WTC11 (cell line): Measurements from ENCODE around the gene GSTA4. TPM values are rescaled to one million over a fixed set of nuclear protein-coding genes. Genes with fewer than 3 reads are reported as not detected.

Experiments used
- ATAC-seq: fragments of 200-7000 bp; cut with Tn5 transposase; 2 replicates; pipeline ENCODE4 v1.10.0; 2021; ENCODE audit warnings: mild to moderate bottlenecking, moderate library complexity
- CTCF ChIA-PET: fragments of 300-600 bp; sonication (Branson Sonifier 250); formaldehyde crosslinking; loops from one replicate; lab custom pipeline; 2021; ENCODE audit warnings: antibody characterized with exemption; lab: Charles Lee
- POLR2A ChIA-PET: fragments of 350-600 bp; sonication (Branson Sonifier 250); formaldehyde crosslinking; loops from one replicate; lab custom pipeline; 2021; ENCODE audit warnings: antibody characterized with exemption; lab: Charles Lee
- DNase-seq: peaks from one replicate; pipeline ENCODE4 v3.0.0; 2021; ENCODE audit warnings: low spot score
- H3K27ac Mint-ChIP-seq: 2 replicates; pipeline ENCODE4 v1.8.0; 2021; ENCODE audit warnings: mixed read lengths
- H3K27me3 Mint-ChIP-seq: 2 replicates; pipeline ENCODE4 v1.8.0; 2021; ENCODE audit warnings: low read depth, mild to moderate bottlenecking, moderate library complexity, mixed read lengths
- H3K36me3 Mint-ChIP-seq: 2 replicates; pipeline ENCODE4 v1.8.0; 2021; ENCODE audit warnings: mixed read lengths
- H3K4me1 Mint-ChIP-seq: 2 replicates; pipeline ENCODE4 v1.8.0; 2022; ENCODE audit warnings: mixed read lengths
- H3K4me3 Mint-ChIP-seq: 2 replicates; pipeline ENCODE4 v1.8.0; 2021; ENCODE audit warnings: mild to moderate bottlenecking, moderate library complexity, mixed read lengths
- H3K9me3 Mint-ChIP-seq: 2 replicates; pipeline ENCODE4 v1.8.0; 2021; ENCODE audit warnings: mixed read lengths
- FOXP4 ChIP-seq: sonication (generic); formaldehyde crosslinking; IDR thresholded peaks from 2 replicates; pipeline ENCODE4 v1.8.0; 2022; ENCODE audit warnings: mild to moderate bottlenecking, missing genetic modification reagents
- JAZF1 ChIP-seq: fragments of 250-450 bp; sonication (Bioruptor Pico); IDR thresholded peaks from 2 replicates; pipeline ENCODE4 v1.9.0; 2021; ENCODE audit warnings: moderate library complexity, mild to moderate bottlenecking, inconsistent platforms
- NR3C1 ChIP-seq: sonication (generic); formaldehyde crosslinking; conservative IDR thresholded peaks from 2 replicates; pipeline ENCODE4 v1.8.1; 2023; ENCODE audit warnings: low read depth, mild to moderate bottlenecking, missing genetic modification reagents
- total RNA-seq: library from RNA; stranded (reverse); gene quantifications from 3 replicates; pipeline ENCODE4 v1.2.3, GENCODE V29; 2021

GSTA4 gene
- total RNA-seq, 1 experiment from 2014 or later: 12.6 TPM

- no peak for ATAC-seq
- H3K4me3 Mint-ChIP-seq: no peak overlapping the region
- TF ChIP-seq JAZF1 (CRISPR knock-in tag) (no peak), FOXP4 (no peak), NR3C1 (CRISPR knock-in tag) (no peak)
Measured at GRCh38 chr6:52929321-52930164, 65.5 kb downstream of the GSTA4 start.

More at GRCh38 chr6:52929321-52930164, 65.5 kb downstream of the GSTA4 start:
- no peak overlapping the region for H3K27ac Mint-ChIP-seq
- DNase-seq: no peak
- H3K36me3 Mint-ChIP-seq: peaks cover 17% of the 10 kb centered on the region
- H3K9me3 Mint-ChIP-seq: peaks cover 25% of the 10 kb centered on the region
- peaks cover 22% of the 10 kb centered on the region for H3K4me1 Mint-ChIP-seq
- CTCF ChIA-PET: no interaction called here
- POLR2A ChIA-PET: no interaction called here
- H3K27me3 Mint-ChIP-seq: no peaks in the 10 kb centered on the region

Other genes with a start within 250 kb of the GSTA4 start
- gene GSTA2, start 231.8 kb downstream of the GSTA4 start, total RNA-seq: 0.14 TPM in 1 of 3 replicates, not detected in the others
- gene GSTA1, start 191.5 kb downstream of the GSTA4 start, total RNA-seq: 0.48 to 0.90 TPM (median 0.89 TPM) in 3 replicates
- not detected in 3 replicates for gene GSTA5, start 154.5 kb downstream of the GSTA4 start, total RNA-seq
- gene GSTA3, start 85.6 kb downstream of the GSTA4 start, total RNA-seq: not detected in 3 replicates
- gene CILK1, start 66.5 kb upstream of the GSTA4 start, total RNA-seq: 7.7 to 8.7 TPM (median 8.2 TPM) in 3 replicates
- 44.5 to 54.4 TPM (median 48.1 TPM) in 3 replicates for gene FBXO9, start 70.1 kb upstream of the GSTA4 start, total RNA-seq
- 0.09 TPM in 1 of 3 replicates, not detected in the others for gene GCM1, start 153.6 kb upstream of the GSTA4 start, total RNA-seq